Mucosa of descending colon (tissue), 3 donors: ENCODE data around the gene RAB11B. TPM values are rescaled to one million over a fixed set of nuclear protein-coding genes. Genes with fewer than 3 reads are reported as not detected.

Source experiments
- ATAC-seq: fragments of 200-7000 bp; cut with Tn5 transposase; one replicate; pipeline ENCODE4 v1.9.1; 2020; ENCODE audit warnings: mild to moderate bottlenecking, moderate library complexity
- DNase-seq, 3 donors: peaks; one replicate each; pipeline ENCODE4 v3.0.0-alpha.2; 2020
- H3K36me3 ChIP-seq: fragments of 200-600 bp; one replicate; pipeline ENCODE4 v1.8.0; 2021; ENCODE audit warnings: low read depth, mild to moderate bottlenecking
- H3K4me1 ChIP-seq: fragments of 200-600 bp; one replicate; pipeline ENCODE4 v1.8.0; 2021; ENCODE audit warnings: low read depth, mild to moderate bottlenecking
- H3K4me3 ChIP-seq: fragments of 200-600 bp; one replicate; pipeline ENCODE4 v1.8.0; 2021; ENCODE audit warnings: mild to moderate bottlenecking
- H3K9me3 ChIP-seq: fragments of 200-600 bp; one replicate; pipeline ENCODE4 v1.8.0; 2021; ENCODE audit warnings: mild to moderate bottlenecking
- intact Hi-C, 2 donors: fragments of 100-400 bp; cut with DNase I in 1 of 2; cut with micrococcal nuclease in 1 of 2; formaldehyde crosslinking; loops; one replicate each; pipeline versions ENCODE4 v1.11.0 to v1.11.1; 2022; cut with DNase I, micrococcal nuclease
- microRNA-seq: library from miRNA; unstranded; fragments of <30 nt; microRNA quantifications from one replicate; pipeline ENCODE4, GENCODE V29; 2019
- total RNA-seq, 3 donors: library from RNA; stranded (reverse); fragmentation: NEBNext Ultra II Directional in 2 of 3; extraction: Animal tissue kit (Norgen Biotek cat#: 25700) in 2 of 3; gene quantifications; one replicate each; pipeline versions ENCODE4 v1.2.1 to v1.2.4, GENCODE V29; 2021 to 2023
- TF ChIP-seq, protein P1 (sequence below): fragments of 200-600 bp; IDR thresholded peaks from one replicate; pipeline ENCODE4 v1.8.0; 2022; ENCODE audit warnings: antibody characterized with exemption, mild to moderate bottlenecking
- donor health status: DM: no; HTN: no; CAD: no; lungs with moderate emphysema.
- donor health status: DM: no; HTN: no; CAD: no.
- donor health status: DM: no; HTN: yes; CAD: no.

Gene RAB11B
- total RNA-seq, 3 donors from 2014 or later: 100 to 131 (median 103) TPM

DNA sequence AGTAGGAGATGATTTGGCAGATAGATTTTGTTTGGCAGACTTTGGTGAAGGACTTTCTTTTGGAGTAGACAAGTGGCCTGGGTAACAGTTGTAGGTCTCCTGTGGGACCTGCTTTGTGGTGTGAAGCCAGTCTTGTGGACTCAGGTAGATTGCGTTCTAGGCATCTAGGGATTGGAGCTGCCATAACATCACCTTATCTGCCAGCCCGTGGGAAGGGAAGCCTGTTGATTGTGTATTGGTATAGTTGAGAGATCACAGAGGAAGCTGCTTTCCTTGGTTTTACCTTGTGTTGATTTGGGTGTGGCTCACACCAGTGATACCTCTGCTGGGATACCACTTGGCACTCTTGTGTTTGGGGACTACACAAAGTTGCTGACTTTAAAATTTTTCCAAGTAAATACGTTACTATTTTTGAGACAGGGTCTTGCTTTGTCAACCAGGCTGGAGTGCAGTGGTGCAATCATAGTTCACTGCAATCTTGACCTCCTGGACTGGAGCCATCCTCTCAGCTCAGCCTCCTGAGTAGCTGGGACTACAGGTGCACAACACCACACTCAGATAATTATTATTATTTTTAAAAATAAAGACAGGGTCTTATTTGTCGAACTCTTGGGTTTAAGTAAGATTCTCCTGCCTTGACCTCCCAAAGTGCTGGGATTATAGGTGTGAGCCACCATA, 62.4 kb downstream of the RAB11B start:
- no peaks in the 10 kb centered on the region for H3K36me3 ChIP-seq
- TF ChIP-seq, protein P1, sequence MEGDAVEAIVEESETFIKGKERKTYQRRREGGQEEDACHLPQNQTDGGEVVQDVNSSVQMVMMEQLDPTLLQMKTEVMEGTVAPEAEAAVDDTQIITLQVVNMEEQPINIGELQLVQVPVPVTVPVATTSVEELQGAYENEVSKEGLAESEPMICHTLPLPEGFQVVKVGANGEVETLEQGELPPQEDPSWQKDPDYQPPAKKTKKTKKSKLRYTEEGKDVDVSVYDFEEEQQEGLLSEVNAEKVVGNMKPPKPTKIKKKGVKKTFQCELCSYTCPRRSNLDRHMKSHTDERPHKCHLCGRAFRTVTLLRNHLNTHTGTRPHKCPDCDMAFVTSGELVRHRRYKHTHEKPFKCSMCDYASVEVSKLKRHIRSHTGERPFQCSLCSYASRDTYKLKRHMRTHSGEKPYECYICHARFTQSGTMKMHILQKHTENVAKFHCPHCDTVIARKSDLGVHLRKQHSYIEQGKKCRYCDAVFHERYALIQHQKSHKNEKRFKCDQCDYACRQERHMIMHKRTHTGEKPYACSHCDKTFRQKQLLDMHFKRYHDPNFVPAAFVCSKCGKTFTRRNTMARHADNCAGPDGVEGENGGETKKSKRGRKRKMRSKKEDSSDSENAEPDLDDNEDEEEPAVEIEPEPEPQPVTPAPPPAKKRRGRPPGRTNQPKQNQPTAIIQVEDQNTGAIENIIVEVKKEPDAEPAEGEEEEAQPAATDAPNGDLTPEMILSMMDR: no peak
- no peak overlapping the region for H3K4me3 ChIP-seq
- H3K9me3 ChIP-seq: no peaks in the 10 kb centered on the region
- H3K4me1 ChIP-seq: peaks cover 50% of the 10 kb centered on the region
- ATAC-seq (no peak), DNase-seq (no peak)
- intact Hi-C loops: no loop called here

DNA sequence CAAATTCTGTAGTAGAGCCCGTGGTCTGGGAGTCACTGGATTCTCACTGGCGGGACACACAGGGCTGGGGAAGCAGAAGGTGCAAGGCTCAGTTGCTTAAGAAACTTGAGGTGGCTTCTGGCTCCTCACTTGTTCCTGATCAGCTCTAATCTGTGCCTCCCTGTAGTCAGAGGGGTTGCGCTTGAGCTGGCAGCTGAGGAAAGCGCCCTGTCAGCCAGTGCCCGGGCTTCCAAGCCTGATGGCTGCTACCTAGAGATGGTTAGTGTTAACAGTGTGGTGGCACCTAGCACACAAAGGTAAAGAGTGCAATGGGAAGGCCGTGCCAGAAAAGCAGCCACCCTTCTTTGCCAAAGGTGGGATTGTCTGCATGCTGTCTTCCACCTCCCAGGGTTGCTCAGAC, 63.5 kb downstream of the RAB11B start:
- H3K4me1 ChIP-seq: peaks cover 46% of the 10 kb centered on the region
- TF ChIP-seq, protein P1: no peak
- ATAC-seq (no peak), DNase-seq (no peak)
- H3K9me3 ChIP-seq: no peaks in the 10 kb centered on the region
- no peaks in the 10 kb centered on the region for H3K36me3 ChIP-seq
- no peak overlapping the region for H3K4me3 ChIP-seq
- intact Hi-C loops: no loop called here

Small RNAs within 50 kb of the gene (microRNA-seq; reads per million reads assigned to microRNA genes)
- 5.6 reads per million, percentile 25 among the genes with 10 or more reads in this experiment for gene MIR4999

Other genes starting within 250 kb of the RAB11B start
- under 1 TPM in 1 of 3 donors, not detected in 2; 0.35 TPM for gene FBN3, start 240.8 kb upstream of the RAB11B start, total RNA-seq
- 10 to 100 TPM in 1 of 3 donors, 1 to 10 TPM in 2; 3.1 to 37.1 (median 4.2) TPM for gene CERS4, start 181.0 kb upstream of the RAB11B start, total RNA-seq
- gene CD320, start 82.0 kb upstream of the RAB11B start, total RNA-seq: 10 to 100 TPM; 33.2 to 45.8 (median 41.7) TPM
- 10 to 100 TPM; 35.3 to 65.9 (median 35.5) TPM for gene NDUFA7, start 69.0 kb upstream of the RAB11B start, total RNA-seq
- gene RPS28, start 68.9 kb upstream of the RAB11B start, total RNA-seq: 1,000 to 10,000 TPM; 1,101 to 1,558 (median 1,449) TPM
- gene KANK3, start 47.1 kb upstream of the RAB11B start, total RNA-seq: 10 to 100 TPM in 1 of 3 donors, 1 to 10 TPM in 2; 2.0 to 10.1 (median 3.3) TPM
- gene ANGPTL4, start 26.2 kb upstream of the RAB11B start, total RNA-seq: 1 to 10 TPM; 2.8 to 9.5 (median 2.9) TPM
- 10 to 100 TPM; 27.2 to 62.0 (median 33.8) TPM for gene MARCHF2, start 22.9 kb downstream of the RAB11B start, total RNA-seq
- 100 to 1,000 TPM; 116 to 181 (median 149) TPM for gene HNRNPM, start 54.6 kb downstream of the RAB11B start, total RNA-seq
- 1 to 10 TPM; 1.1 to 1.5 (median 1.2) TPM for gene PRAM1, start 112.3 kb downstream of the RAB11B start, total RNA-seq
- 10 to 100 TPM; 22.2 to 22.7 (median 22.3) TPM for gene ZNF414, start 123.8 kb downstream of the RAB11B start, total RNA-seq
- gene MYO1F, start 187.1 kb downstream of the RAB11B start, total RNA-seq: 10 to 100 TPM in 2 of 3 donors, 1 to 10 TPM in 1; 8.5 to 26.5 (median 21.0) TPM
- gene ADAMTS10, start 220.4 kb downstream of the RAB11B start, total RNA-seq: 10 to 100 TPM in 1 of 3 donors, 1 to 10 TPM in 2; 4.6 to 23.5 (median 7.1) TPM
- gene NFILZ, start 240.3 kb downstream of the RAB11B start, total RNA-seq: not detected